GM04504 (cell line): ENCODE results near the gene CD81.

Experiments
- DNase-seq: peaks from one replicate; pipeline ENCODE4 v3.0.0-alpha.2; 2012; ENCODE audit warnings: low read depth

The CD81 gene

DNA sequence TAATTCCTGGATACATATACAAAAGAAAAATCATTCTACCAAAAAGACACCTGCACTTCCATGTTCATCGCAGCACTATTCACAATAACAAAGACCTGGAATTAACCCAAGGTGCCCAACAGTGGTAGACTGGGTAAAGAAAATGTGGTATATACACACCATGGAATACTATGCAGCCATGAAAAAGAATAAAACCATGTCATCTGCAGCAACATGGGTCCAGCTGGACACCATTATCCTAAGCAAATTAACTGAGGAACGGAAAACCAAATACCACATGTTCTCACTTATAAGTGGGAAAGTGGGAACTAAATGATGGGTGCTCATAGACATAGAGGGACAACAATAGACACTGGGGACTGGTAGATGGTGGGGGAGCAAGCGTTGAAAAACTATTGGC, 62.7 kb downstream of the CD81 start:
- no peak for DNase-seq

DNA sequence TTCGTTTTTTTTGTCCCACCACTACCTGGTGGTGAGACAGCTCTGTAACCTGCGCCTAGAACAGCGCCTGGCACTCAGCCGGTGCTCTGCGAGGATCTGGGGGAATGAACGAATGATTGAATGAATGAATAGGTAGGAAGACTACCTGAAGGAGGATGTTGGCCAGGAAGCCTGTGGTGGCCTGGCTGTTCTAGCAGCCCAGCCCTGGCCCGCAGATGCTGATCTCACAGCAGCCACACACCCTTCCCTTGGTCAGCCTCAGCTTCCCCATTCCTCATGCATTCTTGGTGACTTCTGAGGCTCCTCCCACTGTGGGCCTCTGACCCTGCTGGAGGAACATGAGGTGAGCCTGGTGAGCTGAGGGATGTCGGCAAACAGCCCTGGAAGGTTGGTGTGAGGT, 63.5 kb downstream of the CD81 start:
- no peak for DNase-seq

- no peak for DNase-seq
Measured at GRCh38 chr11:2441171-2441570, 64.1 kb downstream of the CD81 start.

DNA sequence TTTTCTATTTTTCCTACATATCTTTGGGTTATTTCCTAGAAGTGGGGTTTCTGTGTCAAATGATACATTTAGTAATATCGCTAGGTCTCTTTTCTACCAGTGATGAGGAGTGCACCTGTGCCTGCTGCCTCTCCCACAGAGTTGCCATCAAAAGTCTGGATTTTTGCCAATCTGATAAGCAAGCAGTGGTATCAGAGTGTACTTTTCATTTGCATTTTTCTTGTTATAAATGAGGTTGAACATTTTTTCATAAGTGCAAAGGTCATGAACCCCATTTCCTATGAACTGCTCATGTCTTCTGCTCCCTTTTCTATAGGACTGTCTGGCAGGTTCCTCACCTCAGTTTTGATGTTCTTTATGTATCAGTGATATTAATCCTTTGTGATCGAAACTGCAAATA, 65.5 kb downstream of the CD81 start:
- DNase-seq: no peak

GRCh38 chr11:2443406-2443805, 66.3 kb downstream of the CD81 start:
- no peak for DNase-seq

DNA sequence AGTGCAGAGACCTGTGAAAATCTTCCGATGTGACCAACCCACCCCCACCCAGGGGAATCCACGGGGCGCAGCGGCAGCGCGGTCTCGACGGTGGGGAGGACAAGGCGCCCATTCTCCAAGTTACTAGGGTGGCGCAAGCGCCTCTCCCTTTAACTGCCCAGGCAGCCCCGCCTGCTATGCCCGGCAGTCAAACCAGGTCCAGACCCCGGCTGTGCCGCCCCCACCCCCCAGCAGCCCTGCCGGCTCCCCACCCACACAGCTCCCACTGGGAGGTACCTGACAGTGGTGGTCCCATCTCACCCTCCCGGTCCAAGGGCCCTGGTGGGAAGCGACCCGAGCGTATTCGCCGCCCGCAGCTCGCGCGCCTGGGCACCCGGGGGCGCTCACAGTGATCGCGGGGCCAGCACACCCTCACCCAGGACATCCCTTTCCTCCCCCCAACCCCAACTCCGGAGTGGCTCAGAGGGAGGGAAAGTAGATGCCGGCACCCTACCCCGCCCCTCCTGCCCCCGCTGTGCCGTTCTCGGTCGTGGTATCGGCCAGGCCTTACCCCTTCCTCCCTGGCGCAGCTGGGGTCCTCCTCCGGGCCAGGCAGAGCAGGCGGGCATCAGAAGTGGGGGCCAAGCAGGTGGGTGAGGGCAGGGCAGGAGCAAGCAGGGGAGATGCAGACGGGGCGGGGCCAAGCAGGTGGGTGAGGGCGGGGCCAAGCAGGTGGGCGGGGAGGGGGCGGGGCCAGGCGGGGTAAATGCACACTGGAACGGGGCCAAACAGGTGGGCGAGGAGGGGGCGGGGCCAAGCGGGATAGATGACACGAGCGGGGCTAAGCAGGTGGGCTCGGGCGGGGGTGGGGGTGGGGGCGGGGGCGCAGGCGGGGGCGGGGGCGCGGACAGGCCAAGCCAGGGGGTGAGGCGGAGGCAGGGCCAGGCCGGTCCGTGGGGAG, 67.0 kb downstream of the CD81 start, which contains the start of gene TRPM5:
Gene TRPM5 (minus strand): TSS at position 634 of the 940 bp plus-strand sequence. CDS start 21,478 bp downstream, outside the sequence.
- no peak for DNase-seq

- DNase-seq: no peak
Measured at GRCh38 chr11:2444821-2445745, 68.0 kb downstream of the CD81 start, which contains the start of gene KCNQ1. Gene KCNQ1 (plus strand): TSS chr11:2445008. CDS start chr11:2445099, 91 bp downstream.

- no peak for DNase-seq
Measured at GRCh38 chr11:2445746-2446551, 68.8 kb downstream of the CD81 start.

DNA sequence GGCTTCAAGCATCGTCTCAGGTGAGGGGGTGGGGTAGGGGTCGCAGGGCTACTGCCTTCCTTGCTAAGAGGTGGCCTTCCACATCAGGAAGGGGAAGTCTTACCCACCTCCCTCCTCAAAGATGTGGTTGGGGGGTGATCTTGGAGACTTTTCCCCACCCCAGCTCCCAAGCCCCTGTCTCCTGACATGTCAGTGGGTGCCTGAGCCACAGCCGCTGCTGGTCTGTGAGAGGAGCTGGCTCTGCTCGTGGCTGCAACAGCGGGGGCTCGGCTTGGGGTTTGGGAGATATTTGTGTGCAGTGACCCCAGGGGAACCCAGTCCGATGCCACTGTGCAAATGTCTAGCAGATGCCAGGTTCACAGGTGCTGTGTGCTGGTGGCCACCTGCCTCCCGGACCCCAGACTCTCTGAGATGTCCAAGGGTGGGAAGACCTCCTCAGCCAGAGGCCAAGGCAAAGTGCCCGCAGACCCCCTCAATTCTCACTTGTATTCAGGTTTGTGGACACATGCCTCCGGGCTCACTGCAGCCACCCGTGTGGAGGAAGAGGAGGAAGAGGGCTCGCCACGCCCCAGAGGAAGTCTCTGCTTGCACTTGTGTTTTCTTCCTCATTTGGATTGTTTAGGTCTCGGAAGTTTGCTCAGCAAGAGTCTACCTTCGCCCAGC, 69.6 kb downstream of the CD81 start:
- no peak for DNase-seq
